HG02981 (cell line): ENCODE results near the gene DENND2A.
"Not testable (repeated sequence)": the region's sequence is repeated elsewhere in the genome, so short reads cannot be mapped to it uniquely, and the experiment has no call there.

Source experiments
- ATAC-seq: cut with Tn5 transposase; IDR thresholded peaks from one replicate; pipeline ENCODE4 v1.9.1; 2021; ENCODE audit warnings: mild to moderate bottlenecking, moderate library complexity; ENCODE audit not compliant: unreplicated experiment

DENND2A gene

GRCh38 chr7:140619915-140620510 is 20.6 kb downstream of the DENND2A start:
- not testable (repeated sequence) for ATAC-seq

- no peak for ATAC-seq
Measured at GRCh38 chr7:140619176-140619575, 21.4 kb downstream of the DENND2A start.

GRCh38 chr7:140618306-140618705 is 22.3 kb downstream of the DENND2A start:
- ATAC-seq: no peak

DNA sequence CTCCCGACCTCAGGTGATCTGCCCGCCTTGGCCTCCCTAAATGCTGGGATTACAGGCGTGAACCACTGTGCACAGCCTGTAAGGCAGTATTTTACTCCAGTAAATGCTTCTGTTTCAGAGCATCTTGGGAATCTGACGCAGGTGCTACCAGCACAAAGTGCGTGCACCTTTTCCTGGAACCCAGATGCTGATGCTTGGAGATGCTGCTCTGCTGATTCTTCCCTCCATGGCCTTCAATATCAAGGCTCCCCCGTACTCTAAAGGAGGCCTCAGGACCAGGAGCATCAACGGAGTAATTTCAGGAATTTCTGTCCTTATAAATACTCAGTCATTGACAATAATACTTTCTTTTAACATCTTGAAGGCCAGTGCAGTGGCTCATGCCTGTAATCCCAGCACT is 23.5 kb downstream of the DENND2A start:
- no peak for ATAC-seq

GRCh38 chr7:140616328-140616727 is 24.3 kb downstream of the DENND2A start:
- no peak for ATAC-seq

DNA sequence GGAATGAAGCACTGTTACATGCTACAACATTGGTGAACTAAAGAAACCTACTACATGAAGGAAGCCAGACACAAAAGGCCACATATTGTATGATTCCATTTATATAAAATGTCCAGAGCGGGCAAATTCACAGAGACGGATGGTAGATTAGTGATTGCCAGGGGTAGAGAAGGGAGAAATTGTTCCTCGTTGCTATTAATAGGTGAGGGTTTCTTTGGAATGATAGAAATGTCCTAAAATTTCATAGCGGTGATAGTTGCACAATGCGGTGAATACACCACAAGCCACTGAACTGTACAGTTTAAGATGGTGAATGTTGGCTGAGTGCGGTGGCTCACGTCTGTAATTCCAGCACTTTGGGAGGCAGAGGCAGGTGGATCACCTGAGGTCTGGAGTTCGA is 29.0 kb downstream of the DENND2A start:
- no peak for ATAC-seq

DNA sequence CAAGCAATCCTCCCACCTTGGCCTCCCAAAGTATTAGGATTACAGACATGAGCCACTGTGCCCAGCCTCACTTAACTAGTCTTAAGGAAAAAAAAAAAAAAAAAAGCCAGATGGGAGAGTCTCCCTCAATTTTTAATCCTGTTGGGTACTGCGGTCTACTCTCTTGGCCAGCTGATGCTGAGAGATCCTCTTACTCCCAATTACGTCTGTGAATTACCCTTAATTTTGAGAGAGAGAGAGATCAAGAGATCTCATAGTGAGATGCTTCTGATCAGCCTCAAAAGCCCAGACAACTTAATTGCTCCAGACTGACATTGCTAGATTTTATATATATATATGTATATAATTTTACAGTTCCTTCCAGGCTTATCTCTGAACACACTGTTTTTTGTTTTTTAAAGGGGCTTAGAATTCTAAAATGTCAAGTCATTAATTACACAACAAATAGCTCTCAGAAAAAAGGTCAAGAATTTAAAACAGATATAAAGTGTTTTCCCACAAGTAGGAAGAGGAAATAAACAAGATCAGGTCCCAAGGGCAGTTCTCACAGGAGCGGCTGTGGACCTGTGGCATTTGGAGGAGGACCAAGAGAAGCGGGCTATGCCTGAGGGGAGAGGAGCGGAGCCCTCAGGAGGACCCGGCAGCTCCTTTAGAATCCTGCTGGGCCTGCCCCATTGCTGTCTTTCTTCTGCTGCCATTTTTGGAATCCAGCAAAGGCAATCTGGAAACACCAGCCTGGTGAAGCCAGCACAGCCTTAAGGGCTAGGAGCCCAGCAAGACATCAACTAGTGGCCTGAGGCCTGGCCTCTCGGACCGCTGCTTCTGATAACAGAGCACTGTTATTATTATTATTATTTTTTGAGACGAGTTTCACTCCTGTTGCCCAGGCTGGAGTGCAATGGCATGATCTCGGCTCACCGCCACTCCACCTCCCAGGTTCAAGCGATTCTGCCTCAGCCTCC is 30.1 kb downstream of the DENND2A start:
- no peak for ATAC-seq

GRCh38 chr7:140609646-140610045 is 31.0 kb downstream of the DENND2A start:
- ATAC-seq: no peak

- no peak for ATAC-seq
Measured at GRCh38 chr7:140607441-140607989, 33.1 kb downstream of the DENND2A start.

DNA sequence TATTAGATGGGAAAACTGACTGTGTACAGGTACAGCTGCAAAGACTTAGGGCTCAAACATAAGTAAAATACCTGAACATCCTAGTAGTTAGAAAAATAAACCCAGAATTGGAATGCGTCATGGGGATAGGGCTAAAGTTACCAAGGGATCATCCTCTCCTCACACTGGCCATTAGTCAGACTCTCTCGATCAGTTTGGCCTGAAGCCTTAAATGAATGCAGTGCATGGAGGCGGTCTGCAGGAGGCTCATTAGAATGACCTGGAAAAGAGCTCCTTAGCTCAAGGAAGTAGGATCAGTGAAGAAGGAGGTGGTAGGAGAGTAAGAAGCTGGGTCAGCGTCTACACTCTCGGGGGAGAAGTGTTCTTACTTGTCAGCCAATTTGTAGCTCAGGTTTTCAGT is 35.3 kb downstream of the DENND2A start:
- ATAC-seq: no peak

GRCh38 chr7:140604760-140605159 is 35.9 kb downstream of the DENND2A start:
- no peak for ATAC-seq

DNA sequence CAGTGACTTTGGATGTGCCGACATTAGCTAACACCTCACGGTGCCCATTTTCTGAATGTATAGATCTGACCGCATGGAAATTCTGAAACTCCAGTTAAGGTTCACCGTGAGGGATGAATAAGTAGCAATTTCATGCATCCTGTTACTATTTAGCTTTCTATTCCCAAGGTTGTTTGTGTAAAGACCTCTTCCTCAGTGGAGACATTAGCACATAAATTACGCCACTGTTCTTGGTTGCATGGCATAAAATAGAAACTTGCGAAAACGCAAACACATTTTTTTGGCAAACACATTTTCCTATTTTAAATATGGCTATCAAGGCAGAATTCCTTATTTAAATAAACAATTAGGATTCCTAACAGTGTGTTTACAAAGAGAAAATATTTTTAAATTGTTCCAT is 36.5 kb downstream of the DENND2A start:
- ATAC-seq: no peak

- no peak for ATAC-seq
Measured at GRCh38 chr7:140601566-140602174, 38.9 kb downstream of the DENND2A start.

DNA sequence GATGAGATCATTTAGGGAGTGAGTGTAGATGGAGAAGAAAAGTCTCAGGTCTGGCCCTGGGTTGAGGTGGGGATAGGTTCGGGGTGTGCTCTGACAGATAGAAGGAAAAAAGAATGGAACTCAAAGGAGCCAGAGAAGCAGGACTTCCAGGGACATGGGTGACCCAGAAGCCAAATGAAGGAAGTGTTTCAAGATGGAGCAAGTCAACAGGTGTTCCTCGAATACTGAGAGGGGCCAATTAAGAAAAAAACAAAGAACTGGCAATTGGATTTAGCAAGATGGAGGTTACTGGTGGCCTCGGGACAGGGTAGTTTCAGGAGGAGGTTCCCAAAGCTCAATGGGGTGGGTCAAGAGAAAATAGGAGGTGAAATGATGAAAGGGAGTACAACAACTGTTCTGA is 40.3 kb downstream of the DENND2A start:
- ATAC-seq: no peak

DNA sequence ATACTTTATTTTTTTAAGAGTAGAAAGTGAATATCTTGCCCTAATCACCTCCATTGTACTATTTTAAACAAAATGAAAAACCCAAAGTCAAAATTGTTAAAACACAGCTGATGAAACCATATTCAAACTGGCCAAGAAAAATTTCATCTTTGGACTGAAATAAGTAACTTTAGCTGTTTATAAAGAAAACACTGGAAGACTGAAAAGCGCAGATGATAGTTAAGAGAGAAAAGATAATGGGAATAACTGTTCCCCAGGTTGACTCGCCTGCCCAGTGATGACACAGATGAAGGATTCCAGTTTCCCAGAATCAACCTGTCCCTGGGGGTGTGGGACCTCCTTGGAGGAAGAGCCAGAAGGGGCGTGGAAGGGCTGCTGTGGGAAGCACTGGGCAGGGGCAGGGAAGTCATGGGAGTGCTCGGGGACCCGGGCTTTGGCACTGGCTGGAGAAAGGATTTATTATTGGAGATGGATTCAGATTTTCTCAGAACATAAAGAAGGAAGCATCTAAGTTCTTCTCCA is 43.1 kb downstream of the DENND2A start:
- no peak for ATAC-seq

DNA sequence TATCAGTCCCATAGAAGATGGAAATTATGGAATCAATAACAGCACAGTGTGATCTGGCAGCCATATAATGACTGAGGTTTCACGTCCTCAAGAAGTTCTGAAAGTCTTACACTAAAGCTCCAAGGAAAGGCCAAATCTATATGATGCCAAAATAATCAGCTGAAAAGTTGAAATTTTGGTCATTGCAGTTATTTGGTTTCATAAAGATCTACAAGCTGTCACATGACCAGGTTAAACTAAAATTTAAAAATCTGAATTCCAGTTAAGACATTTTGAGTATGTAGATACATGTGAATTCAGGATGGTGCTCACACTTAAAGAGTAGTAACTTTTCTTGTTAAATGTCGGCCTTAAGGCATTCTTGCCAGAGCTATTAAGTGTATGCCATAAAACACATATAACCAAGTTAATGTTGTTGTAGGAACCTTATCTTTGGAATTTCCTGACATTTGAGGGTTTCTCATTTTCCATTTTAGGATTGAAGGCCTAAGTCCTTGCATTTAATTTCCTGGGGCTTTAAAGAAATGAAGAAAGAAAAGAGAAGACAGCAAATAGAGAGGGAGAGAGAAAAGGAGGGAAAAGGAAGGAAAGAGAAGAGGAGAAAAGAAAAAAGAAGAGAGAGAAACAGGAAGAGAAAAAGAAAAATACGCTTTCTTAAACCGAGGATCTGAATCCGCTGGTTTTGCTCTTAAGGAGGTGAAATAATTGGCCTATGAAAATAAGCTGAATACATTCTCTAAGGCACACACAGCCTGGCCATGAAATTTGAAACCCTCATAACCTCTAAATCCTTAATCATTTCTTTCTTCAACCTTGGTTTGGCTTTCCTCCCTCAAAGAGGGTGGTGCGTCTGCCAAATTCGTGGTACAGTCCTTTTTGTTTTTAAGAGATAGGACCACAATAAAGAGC is 43.8 kb downstream of the DENND2A start:
- no peak for ATAC-seq

DNA sequence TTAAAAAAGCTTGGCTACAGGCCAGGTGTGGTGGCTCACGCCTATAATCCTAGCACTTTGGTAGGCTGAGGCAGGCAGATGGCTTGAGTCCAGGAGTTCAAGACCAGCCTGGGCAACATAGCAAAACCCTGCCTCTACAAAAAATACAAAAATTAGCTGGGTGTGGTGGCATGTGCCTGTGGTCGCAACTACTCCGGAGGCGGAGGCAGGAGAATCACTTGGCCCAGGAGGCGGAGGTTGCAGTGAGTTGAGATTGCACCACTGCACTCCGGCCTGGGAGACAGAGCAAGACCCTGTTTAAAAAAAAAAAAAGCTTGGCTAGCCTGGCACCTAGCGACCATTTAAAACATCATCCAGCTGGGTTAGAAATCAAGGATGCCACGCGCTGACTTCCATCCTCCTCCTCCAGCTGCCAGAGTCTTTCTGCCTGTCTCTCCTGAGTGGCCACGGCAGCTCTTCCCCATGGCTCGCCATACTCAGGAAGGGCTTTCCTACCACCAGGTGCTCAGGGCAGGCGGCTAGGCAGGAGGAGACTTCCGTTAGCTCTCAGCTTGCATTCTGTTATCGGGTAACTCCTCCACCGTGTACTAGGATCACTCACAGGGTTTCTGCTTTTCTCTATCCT is 45.0 kb downstream of the DENND2A start:
- ATAC-seq: no peak

- no peak for ATAC-seq
Measured at GRCh38 chr7:140594131-140594691, 46.4 kb downstream of the DENND2A start.

- ATAC-seq: peak; percentile 67
Measured at GRCh38 chr7:140593672-140593982, 47.0 kb downstream of the DENND2A start.
